NCI-H146 (cell line): ENCODE data around the gene MDH1.
"Not testable (repeated sequence)": the region's sequence is repeated elsewhere in the genome, so short reads cannot be mapped to it uniquely, and the experiment has no call there.

ENCODE experiments used
- DNase-seq: peaks from one replicate; lab custom pipeline; 2025; lab: John Stamatoyannopoulos, UW

MDH1 gene

DNA sequence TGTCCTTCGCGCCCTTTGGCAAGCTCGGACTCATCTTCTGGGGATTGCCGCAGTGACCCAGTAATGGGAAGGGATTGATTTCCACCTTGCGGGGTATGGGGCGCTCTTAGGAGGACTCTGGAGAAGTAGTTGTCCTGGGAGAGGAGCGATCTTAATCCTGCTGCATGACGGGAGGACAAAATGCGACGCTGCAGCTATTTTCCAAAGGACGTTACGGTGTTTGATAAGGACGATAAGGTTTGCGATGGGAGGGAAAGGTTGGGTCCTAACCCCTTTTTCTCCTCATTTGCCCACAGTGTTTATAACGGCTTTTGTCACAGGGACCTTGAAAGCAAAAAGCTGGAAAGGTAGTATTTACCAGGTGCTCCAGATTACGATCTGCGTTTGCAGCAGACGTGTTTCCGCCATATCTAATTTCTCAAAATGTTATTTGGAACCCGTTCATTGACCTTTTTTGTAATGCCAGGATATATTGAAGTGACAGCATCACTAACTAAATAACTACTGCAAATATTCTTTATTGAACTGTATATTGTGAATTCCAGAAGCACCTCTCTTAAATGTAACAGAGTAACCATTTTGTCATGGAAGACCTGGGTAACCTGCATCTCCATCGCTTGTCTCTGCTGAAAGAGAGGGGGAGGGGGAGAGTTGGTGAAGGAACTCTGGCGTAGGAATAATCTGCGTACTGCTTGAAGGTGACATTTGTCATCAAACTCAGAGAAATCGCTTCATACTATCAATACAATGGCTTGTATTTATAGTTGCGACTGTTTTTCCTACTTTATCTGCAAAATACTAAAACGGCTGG lies 590 bp downstream of the MDH1 start:
- peak; percentile 60 for DNase-seq

DNA sequence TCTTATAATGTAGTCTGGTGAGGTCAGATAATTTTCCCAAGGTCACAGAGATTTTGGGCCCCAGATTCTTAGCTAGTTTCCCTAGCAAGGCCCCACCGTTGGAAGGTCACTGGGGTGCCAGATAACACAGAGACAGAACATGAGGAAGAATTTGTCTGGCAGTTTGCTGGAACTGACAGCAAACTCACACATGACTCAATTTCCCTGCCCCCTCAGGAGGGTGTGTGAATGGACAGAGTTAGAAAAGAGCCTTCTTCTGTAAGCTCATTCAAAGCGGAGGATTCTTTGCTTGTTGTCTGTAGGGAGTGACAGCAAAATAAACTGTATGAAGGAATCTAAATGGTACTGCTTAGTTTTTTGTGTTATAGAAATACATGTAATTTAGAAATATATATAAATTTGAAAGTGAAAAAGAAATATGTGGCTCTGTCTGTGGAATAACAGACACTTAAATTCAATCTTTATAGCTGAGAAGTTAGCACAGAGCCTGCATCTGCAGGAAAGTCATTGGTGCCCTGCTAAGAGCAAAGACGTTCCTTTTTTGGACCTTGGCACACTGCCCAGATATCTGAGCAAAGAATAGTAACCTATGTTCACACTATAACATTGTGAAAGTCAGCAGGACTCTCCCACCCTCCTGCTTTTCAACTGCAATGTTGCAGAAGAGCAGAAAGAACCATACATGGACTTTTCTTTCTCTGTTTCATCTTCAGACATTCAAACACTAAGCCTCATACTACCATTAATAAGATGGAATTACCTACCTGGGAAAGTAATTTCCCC lies 2.1 kb downstream of the MDH1 start:
- peak; percentile 1 for DNase-seq

DNA sequence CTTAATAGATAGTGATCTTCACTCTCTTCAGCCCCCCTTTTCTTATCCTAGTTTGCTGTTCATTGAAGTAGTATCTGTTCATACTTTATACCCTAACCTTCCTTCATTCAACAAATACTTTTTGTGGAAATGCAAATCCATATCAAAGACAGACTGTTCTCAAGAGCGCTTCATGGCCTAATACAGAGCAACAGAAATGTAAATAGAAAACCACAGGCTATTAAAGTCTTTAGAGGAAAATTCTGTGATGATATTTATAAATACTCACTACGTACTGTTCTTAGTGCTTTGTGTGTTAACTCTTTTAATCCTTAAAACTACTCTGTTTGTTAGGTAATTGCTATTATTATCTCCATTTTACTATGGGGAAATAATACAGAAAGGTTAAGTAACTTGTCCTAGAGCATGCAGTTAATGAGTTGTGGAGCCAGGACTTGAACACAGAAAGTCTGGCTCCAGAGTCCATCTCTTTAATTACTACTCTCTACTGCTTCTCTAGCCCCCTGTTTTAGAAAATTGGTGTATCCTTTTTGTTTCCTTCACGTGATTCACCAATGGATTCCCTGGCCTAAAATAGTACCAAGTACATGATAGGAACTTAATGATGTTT lies 2.9 kb downstream of the MDH1 start:
- no peak for DNase-seq

- no peak for DNase-seq
These were observed 5.9 kb downstream of the MDH1 start for GRCh38 chr2:63594660-63595059.

DNA sequence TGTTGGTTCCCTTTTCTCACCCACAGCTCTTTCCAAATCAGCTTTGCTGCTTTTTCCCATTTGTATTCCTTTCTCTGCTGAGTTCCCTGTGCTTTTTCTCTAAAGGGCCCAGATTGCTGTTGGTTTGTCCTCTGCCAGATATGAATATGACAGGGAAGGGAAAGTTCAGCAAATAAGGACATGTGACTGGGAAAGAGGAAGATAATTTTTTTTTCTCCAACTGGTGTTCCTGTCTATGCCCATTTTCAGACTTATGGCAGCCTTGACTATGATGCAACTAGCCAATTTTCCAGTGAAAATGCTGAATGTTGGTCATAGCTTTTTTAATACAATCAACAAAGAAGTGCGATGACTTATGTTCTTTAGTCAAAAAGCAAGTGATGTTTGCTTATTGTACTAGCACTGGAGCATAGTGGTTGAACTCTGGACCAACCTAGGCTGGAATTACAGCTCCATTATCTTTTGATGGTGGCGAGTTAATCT lies 7.7 kb downstream of the MDH1 start:
- DNase-seq, result no peak

DNA sequence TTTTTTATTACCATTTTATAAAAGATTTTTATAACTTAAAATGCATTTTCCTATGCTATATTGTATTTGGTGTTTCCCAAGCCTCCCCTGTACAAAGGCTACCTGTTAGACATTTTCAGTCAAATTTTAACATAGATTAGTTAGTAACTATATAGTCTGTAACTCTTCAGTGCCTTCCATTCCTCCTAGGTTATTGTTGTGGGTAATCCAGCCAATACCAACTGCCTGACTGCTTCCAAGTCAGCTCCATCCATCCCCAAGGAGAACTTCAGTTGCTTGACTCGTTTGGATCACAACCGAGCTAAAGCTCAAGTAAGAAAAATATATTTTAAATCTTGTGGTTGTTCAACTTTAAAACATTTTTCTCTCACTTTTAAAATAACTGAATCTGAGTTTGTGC lies 10.2 kb downstream of the MDH1 start:
- DNase-seq, result no peak

GRCh38 chr2:63600881-63601460 lies 12.2 kb downstream of the MDH1 start:
- no peak for DNase-seq

DNA sequence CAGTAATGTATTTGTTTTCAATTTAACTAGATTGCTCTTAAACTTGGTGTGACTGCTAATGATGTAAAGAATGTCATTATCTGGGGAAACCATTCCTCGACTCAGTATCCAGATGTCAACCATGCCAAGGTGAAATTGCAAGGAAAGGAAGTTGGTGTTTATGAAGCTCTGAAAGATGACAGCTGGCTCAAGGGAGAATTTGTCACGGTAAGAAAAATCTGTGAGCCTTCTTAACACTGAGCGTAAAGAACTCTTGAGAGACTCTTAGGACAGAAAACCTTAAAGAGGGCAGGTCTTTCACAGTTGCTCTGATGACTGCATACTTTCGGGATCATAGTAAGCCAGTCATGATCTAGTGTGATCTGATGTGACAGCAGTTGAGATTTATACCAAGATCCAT lies 15.9 kb downstream of the MDH1 start:
- DNase-seq, result no peak

DNA sequence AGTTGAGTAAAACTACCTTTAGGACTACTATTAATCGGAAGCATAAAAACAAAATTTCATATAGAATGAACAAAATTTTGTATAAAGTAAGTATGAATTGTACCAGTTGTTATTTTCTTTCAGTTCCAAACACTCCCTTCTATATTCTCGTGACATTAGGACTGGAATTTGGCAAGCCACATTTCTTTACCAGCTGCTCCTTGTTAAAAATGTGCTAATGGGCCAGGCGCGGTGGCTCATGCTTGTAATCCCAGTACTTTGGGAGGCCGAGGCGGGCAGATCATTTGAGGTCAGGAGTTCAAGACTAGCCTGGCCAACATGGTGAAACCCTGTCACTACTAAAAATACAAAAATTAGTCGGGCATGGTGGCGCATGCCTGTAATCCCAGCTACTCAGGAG lies 20.1 kb downstream of the MDH1 start:
- not testable (repeated sequence) for DNase-seq

DNA sequence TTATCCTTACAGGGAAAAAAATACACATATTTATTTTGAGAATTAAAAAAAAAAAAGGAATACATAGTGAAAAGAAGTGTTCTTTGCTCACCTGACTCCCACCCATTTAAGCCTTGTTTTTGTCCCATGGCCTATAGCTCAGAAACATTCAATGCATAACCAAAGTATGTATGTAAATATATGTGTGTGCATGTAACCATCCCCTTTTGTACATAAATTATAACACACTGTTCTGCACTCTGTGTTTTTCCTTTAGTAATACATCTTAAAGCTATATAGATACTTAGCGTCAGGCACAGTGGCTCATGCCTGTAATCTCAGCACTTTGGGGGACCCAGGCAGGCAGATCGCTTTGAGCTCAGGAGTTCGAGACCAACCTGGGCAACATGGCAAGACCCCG lies 21.8 kb downstream of the MDH1 start:
- DNase-seq, result no peak

DNA sequence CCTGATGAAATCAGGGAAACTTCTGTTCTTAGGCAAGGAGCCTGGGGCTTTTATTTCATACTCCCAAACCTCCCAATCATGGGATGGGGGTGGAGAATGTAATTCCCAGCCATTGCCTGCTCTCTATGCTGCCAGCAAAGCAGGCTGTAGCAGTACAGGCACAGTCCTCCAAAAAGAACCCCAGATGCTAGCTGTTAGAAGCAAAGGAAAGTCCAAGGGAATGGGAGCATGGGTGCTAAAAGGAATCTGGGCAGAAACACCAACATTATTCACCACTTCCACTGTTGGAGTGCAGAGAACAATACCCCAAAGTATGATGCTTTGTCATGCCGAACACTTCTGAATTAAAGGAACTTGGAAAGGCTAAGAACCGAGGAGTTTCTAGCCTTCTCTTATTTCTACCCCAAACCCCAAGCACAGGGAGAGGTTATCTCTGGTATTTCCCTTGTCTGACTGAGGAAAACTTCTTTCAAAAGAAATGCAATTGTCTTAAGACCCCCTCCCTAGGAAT lies 24.7 kb downstream of the MDH1 start:
- DNase-seq, result no peak

GRCh38 chr2:63614448-63614968 lies 25.7 kb downstream of the MDH1 start:
- no peak for DNase-seq

DNA sequence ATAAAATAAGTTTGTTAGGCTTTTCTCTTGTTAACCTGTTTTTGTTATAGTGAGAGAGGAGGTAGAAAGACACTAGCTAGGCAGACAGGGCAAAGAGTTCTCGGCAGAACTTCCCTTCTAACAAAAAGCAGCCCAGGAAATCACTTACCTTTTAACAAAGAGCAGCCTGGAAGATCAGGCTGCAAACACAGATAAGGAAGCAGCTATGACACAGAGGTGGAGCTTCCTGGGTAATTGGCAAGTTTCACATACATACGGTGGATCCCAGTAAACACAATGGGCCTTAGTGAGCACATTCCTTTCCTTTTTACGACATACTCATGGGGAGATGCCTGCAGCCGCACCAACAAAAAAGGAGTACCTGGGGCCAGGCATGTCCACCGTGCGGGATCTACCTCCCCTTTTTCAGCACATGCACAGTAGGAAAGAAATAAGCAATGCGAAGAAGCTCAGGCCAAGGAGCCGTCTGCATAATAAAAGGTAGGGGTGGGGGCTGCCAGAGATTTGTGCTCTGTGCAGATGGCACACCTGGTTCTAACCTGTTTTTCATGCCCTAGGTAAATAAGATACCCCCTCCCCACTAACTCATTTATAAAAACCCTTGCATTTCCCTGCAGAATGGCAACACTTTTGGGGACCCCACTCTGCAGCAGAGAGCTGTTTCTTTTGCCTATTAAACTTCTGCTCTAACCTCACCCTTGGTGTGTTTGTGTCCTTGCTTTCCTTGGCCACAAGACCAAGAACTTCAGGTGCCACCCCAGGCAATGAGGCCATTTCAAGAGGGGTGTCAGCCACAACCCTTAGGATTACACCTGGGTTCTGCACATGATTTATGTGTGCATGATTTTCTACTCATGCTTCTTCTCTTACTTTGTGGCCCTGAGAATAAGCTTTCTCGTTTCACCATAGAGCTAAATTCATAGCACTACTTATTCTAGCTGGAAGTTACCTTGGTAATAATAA lies 26.5 kb downstream of the MDH1 start:
- DNase-seq, result peak; percentile 19

GRCh38 chr2:63617366-63617765 lies 28.6 kb downstream of the MDH1 start:
- no peak for DNase-seq

- no peak for DNase-seq
These were observed 30.6 kb downstream of the MDH1 start for GRCh38 chr2:63619328-63619727.

DNA sequence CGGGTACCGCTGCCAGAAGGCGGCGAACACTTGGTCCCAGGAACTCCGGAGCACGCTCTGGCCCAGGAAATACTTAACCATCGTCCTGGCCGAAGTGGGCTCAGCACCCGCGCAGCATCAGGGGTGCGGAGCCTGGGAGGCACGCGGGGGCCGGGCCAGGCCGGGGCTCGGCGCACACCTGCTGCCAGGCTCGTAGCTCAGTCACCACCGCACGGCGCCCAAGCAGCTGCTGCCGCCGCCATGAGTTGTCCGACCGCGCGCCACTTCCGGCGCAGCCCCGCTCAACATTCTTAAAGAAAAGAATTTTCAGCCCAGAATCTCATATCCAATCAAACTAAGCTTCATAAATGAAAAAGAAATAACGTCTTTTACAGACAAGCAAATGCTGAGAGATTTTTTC lies 34.0 kb downstream of the MDH1 start:
- no peak for DNase-seq

- DNase-seq, result not testable (repeated sequence)
These were observed 35.0 kb downstream of the MDH1 start for GRCh38 chr2:63623763-63624162.

DNA sequence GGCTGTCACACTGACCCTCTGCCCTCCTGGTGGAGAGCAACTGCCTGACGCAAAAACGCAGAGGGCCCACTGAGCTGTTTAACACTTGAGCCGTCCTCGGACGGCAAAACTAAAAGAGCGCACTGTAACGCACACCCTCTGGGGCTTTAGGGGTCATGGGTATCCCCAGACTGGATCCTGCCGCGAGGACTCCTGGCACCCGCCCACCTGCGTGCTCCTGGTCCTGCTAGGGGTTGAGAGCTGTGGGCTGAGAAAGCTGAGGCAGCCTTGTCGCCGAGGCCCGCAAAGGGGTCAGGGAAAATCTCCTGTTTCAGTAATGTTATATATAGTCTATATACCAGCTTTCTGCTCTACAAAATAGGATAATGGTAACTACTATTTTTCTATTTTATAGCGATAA lies 39.1 kb downstream of the MDH1 start:
- no peak for DNase-seq

- DNase-seq, result no peak
These were observed 39.7 kb downstream of the MDH1 start for GRCh38 chr2:63628403-63628942.

- DNase-seq, result no peak
These were observed 42.7 kb downstream of the MDH1 start for GRCh38 chr2:63631501-63631900.

DNA sequence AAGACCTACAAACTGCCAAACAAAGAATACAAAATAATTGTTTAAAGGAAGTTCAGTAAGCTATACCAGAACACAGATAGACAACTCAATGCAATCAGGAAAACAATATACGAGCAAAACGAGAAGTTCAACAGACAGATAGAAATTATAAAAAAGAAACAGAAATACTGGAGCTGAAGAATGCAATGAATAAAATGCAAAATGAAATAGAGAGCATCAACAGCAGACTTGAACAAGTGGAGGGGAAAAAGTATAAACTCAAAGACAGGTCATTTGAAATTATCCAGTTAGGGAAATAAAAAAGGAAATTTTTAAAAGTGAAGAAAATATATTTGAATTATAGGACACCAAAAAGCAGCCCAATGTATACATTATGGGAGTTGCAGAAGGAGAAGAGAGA lies 43.6 kb downstream of the MDH1 start:
- no peak for DNase-seq
